Ammon's horn (tissue), 1 donor: ENCODE measurements around the gene PHF11.
A peak's percentile ranks its signal among the peaks of the same experiment; 100 is the strongest.

Source experiments
- DNase-seq: peaks from one replicate; pipeline ENCODE4 v3.0.0-alpha.2; 2016; ENCODE audit warnings: low spot score

Gene PHF11

DNA sequence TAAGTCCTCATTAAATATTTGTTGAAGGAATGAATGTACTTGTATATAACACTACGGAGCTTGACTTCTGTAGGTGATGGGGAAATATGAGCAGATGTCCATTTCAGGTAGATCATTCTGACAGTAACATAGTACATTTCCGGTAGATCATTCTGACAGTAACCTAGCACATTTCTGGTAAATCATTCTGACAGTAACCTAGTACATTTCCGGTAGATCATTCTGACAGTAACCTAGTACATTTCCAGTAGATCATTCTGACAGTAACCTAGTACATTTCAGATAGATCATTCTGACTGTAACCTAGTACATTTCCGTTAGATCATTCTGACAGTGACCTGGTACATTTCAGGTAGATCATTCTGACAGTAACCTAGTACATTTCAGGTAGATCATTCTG lies 2.5 kb downstream of the PHF11 start:
- no peak for DNase-seq

DNA sequence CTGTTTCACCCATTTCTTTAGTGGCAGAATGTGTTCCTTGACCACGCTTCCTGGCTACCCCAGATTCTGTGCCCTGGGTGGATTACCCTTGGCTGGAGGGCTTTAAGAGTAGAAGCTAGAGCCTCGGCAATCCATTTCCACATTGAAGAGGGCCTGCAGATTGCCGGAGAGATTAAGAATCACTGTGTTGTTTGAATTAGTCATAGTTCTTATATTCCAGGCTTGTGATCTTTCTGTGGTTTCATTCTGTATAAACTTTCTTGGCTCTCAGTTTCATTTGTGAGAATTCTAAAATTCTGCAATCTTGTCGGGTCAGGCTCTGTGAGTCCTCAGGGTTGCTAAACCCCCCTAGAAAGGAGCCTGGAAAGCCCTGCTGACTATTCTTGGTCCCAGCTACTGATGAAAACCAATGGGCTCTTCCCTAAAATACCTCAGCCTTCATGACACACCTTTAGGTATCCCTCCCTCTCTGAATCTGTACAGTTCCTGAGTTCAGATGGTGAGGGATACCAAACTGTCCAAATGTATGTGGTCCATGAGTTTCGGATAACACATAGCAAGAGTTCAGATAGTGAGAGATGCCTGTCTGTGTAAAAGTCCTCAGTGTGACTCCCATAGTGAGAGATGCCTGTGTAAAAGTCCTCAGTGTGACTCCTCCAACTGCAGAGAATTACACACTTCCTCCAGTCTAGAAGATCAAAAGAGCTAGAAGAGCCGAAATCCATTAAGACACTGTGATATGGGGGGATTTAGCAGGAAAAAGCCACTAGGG lies 4.3 kb downstream of the PHF11 start:
- no peak for DNase-seq

DNA sequence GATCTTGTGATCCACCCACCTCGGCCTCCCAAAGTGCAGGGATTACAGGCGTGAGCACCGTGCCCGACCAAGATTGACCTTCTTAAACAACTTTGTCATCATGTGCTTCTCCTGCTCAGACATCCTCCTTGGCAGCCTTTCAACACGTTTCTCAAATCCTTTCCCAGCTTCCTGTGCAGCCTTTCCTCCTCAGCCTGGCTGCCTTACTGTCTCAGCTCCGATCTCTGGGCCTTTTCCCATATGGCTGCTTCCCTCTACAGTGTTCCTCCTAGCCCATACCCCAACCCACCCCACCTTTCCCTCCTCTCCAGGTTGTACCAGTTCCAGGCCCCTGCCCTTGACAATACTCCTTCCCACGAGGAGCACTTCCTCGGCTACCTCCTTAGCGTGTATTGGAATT lies 7.2 kb downstream of the PHF11 start:
- DNase-seq: no peak

DNA sequence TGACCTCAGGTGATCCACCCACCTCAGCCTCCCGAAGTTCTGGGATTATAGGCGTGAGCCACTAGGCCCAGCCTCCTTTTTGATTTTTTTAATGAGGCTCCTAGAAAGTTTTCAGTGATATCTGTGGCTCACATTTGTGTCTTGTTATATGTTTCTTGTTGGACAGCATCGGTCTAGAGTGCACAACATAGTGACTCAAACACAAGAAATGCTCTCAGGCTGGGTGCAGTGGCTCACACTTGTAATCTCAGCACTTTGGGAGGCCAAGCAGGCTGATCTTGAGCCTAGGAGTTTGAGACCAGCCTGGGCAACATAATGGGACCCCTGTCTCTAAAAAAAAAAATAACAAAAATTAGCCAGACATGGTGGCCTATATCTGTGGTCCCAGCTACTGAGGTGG lies 8.2 kb downstream of the PHF11 start:
- DNase-seq: no peak

DNA sequence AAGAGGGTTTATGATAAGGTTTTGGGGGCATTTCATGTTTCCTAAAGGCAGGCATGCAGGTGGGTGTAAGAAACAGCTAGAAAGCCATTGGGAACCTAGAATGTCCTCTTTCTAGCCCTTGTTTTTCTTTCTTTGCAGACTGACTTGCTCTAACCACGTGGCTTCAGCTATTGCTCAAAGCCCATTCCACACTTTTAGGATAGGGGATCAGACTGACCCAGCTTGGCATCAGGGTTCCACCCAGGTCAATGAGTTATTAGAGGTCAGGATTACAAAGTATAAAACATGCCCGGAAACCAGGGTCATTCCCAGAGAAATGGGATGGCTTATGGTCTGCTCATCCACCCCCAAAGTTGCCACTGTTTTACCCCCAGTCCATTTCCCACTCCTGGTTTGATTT lies 16.8 kb downstream of the PHF11 start:
- no peak for DNase-seq

DNA sequence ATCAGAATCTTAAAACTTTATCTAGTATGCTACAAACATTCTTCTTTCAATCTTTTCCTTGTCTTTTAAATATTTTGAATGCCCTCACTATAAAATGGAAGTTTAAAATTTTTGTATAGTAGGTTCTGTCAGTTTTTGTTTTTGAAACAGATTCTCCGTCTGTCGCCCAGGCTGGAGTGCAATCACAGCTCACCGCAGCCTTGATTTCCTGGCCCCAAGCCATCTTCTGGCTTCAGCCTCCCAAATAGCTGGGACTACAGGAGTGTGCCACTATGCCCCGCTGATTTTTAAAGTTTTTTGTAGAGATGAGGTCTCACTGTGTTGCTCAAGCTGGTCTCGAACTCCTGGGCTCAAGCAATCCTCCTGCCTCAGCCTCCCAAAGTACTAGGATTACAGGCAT lies 20.7 kb downstream of the PHF11 start:
- no peak for DNase-seq

DNA sequence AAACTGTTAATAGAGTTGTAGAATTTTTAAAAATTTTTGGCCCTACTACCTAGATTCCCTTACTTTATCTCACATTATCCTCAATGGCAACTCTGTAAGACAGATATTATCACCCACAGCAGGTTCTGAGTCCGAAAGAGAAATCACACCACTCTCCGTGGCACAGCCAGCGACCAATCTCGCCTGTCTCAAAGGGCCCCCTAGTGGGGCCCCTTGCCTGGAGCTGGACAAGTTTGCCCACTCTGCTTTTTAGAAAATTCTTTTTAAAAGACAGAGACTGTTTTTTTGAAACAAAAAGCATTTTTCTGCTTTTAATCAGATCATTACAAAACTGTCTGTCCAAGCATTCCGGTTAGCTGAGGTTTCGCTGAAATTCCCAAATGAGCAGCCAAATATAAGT lies 21.7 kb downstream of the PHF11 start:
- DNase-seq: peak; percentile 42

DNA sequence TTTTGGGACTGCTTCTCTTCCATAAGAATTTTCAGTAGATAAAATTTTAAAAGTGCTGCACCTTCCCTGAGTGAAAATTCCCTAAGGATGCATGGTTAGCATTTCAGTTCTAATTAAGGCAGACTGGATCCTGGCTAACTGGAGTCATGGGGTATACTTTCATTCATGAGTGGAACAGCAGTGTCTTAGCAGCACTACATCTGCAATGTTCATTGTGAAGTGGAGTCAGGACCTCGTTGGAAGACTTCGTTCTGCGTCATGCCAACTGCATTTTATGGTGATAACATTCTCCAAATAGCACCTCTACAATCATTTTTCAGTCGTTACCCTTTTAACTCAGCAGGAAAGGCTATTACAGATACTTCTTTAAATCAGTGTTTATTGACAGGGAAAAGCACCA lies 25.5 kb downstream of the PHF11 start:
- no peak for DNase-seq

DNA sequence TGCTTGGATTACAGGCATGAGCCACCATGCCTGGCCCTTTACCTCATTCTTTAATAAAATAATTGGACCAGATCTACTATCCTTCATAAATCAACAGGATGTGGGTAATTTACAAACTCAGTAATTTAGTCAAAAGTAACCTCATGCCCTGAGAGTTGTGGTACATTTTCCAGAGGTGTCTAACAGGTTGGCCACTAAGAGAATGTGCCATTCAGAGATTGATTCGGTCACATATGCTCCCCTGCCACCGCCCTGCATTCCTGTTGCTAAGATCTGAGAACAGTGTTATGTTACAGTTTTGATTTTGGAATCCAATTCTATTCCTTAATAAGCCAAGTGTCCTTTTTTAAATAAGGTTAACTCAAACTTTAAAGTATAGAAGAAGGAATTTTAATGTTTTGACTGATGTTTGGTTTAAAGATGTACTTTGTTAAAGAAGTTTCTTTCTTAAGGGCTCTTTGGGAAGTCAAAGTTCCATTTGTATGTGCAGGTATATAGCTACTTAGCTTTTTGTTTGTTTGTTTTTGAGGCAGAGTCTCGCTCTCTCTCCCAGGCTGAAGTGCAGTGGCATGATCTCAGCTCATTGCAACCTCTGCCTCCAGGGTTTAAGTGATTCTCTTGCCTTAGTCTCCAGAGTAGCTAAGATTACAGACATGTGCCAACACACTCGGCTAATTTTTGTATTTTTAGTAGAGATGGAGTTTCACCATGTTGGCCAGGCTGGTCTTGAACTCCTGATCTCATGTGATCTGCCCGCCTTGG lies 29.2 kb downstream of the PHF11 start:
- DNase-seq: no peak

DNA sequence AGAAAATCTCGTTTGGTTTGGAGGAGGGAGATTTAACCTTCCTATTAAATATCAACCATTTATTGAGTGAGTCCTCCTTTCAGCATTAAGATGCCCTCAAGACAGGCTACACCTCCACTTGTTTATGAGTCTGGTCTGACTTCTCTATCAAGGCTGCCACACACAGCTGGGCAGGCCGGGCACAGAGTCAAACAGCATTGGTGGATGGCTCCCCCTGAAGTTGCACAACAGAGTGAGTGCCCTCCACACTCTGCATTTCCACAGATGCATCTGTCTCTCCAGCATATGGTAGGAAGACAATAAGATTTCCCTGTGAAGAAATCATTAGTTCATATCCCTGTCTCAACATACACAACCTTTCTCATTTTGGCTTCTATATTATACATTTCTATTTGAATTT lies 31.4 kb downstream of the PHF11 start:
- DNase-seq: peak; percentile 73

DNA sequence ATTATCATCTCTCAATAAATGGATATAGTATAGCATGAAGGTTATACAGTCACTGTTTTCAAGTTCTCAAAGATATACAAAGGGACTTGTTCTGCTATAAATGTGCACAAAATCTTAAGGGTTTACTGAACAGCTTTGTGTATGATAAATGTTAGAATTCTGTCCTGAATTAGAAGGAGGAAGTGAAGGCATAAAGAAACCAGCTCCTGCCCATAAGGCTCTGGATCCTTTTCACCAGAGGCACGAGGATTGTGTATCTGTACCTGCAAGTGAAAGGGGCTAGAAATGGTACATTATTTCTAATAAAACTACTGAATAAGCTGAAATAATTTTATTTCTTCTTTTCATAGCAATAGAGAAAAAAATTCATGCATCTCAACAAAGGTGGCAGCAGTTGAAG lies 32.4 kb downstream of the PHF11 start:
- no peak for DNase-seq

DNA sequence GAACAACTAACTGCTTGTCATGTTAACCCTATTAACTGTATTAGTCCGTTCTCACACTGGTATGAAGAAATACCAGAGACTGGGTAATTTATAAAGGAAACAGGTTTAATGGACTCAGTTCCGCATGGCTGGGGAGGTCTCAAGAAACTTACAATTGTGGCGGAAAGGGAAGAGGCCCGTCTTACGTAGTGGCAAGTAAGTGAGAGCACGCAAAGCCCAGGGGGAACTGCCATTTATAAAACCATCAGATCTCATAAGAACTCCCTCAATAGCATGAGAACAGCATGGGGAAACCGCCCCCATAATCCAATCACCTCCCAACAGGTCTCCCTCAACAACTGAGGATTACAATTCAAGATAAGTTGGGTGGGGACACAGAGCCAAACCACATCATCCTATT lies 34.7 kb downstream of the PHF11 start:
- peak; percentile 66 for DNase-seq

DNA sequence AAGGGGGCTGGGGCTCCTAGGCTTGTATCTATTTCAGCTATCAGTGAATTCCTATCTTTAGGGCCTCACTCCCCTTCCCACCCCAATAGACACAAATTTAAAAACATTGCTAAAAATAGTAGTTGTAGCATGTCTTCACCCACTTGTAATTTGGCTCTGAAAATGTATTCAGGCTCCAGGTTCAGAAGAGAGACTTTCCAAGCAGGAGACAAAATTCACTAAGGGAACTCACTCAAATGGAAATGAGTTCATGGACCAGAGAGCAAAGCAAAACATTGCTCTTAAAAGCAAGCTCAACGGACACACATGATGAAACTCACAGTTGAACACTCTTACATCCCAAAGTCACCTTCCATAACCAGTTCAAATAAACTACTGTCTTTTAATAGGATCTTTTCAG lies 36.8 kb downstream of the PHF11 start:
- no peak for DNase-seq

DNA sequence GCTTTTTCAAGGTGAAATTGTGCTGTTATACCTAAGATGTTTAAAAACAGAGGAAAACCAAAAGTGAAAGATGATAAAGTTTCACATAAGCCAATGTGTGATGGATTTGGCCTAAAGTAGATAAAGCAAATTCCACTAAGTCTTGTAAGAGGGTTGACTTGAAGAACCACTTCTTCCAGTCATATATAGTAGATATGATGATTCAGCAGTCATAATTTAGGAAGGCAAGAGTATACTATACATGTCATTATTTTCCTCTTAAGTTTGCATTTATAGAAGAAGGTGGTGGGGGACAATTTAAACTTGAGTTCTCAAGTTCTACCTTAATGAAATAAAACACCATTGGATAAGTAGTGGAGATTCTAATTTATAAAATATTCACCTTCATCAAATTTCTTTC lies 37.3 kb downstream of the PHF11 start:
- DNase-seq: no peak

DNA sequence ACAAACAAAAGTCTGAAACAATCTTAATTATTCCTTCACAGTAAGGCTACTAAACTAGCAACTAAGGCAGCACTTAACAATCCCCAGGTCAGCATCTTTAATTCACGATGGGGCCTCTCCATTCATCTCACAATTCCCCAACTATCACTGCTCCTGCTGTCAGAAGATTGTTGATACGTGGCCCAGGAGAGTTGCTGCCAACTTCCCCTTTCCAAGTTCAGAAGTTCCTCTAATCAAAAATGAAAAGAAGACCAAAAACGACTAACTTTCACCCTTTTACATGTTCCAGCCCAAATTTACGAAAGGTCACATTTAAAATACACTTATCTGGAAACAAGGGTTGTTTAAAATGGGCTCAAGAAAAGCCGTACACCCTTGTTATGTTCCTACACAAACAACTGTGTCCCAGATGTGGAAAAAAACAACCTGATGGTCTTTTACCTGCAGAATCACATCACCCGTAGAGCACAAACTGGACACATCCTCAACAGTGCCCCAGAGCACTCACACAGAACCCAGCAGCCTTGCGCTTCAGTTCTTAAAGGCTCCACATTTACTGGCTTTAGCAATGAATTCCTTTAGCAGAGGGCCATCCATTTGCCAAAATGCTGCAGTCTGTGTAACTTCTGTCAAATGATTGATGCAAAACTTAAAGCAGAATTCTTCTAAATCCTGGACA lies 38.0 kb downstream of the PHF11 start:
- DNase-seq: peak; percentile 27

DNA sequence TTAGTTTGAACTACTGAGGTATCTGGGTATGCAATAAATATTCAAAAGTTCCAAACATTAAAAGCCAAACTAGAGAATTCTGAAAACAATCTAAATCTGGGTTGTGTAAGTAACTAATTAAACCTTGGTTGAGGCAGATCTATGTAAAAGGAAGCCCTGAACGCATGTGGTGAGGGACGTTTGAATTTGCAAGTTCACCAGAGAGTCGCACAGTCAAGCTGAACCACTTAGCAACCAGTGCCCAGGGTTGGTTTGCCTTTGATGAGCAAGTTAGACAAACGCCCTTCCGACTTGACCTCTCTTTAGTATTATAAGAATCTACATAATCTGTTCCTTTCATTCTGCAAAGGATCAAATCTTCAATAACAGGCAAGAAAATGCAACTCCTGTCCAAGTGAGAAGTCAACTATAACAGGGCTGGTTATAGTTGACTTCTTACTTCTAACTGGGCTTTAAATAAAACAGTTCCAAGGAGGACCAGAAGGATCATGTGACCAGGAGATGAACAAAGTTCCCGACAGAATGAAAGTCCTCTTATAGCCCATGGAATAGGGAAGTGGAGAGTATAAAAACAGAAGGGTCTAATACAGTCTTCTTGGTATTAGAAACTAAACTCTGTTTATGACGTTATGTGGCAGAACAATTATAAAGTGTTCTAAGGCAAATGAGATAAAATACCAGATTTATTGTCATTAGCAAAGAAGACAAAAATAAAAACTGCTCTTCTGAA lies 40.6 kb downstream of the PHF11 start:
- peak; percentile 55 for DNase-seq

DNA sequence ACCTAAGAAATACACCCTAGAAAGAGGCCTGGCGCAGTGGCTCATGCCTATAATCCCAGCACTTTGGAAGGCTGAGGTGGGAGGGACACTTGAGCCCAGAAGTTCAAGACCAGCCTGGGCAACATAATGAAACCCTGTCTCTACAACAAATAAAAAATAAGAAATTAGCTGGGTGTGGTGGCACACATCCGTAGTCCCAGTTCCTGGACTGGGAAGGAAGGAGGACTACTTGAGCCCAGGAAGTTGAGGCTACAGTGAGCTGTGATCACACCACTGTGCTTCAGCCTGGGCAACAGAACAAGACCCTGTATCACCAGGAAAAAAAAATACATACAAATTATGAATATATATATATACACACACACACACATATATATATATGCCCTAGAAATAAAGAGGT lies 42.7 kb downstream of the PHF11 start:
- DNase-seq: no peak

DNA sequence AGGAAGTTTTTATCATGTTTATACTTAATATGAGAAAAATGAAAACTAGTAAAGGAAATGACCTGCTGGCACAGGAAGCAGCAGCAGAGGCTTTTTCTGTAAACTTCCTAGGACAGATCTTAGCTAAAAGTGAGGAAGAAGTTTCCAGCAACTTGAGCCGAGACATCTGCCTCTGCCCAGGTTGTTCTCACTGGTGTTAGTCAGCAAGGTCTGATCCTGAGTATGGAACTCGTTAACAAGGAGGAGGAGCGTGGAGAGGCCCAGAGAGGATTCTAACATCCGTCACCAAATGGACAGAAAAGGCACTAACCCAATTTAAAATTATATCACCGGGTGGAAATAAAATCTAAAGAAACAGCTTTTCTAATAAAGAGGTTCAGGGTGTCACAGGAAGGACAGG lies 43.6 kb downstream of the PHF11 start:
- DNase-seq: no peak

DNA sequence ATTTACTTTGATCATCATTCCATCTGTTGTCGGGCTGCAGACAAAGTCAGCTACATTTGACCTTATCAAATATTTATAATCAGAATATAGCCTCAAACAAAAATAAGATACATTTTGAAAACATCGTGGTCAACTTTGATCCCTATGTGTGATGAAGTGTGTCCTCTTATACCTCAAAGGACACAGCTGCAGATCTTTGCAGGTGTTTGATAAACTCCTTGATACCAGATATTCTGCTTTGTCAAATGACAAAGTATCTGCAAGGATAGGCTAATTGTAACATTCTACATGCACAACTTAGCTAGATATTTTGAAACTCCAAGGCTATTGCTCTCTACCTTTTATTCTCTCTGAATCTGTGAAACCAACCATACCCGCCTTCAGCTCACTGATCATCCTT lies 44.0 kb downstream of the PHF11 start:
- DNase-seq: no peak

DNA sequence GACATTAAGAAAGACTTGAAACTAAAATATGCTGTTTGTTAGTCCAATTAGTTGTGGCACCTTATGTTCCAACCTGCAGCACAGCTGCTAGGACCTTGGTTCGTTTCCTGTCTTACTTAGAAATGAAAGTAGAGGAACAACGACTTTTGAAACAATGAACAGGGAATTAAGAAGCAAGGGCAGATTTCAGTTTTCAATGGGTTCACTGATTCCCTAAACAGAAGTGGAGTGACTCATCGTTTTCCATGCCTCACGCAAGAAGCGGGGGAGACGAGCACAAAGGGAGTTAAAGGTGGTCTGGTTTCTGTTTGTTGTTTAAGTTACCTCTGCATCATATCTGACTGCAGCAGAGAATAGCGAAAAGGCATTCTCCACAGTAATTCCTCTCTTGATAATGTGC lies 44.8 kb downstream of the PHF11 start:
- peak; percentile 33 for DNase-seq

DNA sequence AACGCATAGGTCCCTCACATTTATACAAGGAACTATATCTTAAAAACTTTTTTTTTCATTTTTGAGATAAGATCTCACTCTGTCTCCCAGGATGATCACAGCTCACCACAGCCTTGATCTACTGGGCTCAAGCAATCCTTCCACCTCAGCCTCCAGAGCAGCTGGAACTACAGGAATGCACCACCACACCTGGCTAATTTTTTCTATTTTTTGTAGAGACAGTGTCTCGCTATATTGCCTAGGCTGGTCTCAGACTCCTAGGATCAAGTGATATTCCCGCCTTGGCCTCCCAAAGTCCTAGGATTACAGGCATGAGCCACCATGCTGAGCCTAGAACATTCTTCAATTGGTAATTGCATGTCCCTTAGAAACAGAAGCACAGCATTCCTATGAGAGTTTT lies 47.9 kb downstream of the PHF11 start:
- no peak for DNase-seq

DNA sequence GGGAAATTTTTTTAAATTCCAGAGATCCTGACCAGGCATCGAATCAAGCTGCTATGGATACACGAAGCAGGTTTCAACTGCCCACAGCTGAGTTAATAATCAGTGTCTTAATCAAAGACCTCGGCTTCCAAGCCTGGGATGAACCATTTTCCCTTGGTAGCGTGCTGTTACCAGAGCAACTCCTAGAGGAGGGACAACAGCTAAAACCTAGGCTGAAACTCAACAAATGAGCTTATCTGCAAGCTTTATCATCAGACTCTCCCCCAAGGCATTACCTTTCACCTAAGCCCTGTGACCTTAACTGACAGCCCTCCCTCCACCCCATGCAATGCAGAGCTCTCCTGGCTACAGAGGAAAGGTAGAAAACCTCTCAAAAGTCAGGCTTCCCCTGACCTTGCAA lies 49.9 kb downstream of the PHF11 start:
- DNase-seq: no peak

DNA sequence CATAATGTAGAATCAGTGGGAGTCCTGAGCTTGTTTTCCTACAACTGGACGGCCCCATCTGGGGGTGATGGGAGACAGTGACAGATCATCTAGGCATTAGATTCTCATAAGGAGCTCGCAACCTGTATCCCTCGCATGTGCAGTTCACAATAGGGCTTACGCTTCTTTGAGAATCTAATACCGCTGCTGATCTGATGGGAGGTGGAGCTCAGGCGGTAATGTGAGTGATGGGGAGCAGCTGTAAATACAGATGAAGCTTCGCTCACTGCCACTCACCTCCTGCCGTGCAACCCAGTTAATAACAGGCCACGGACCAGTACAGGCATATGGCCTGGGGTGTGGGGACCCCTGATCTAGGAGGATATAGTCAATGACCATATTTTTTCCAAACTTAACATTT lies 50.8 kb downstream of the PHF11 start:
- no peak for DNase-seq
